ENCODE measurements around the gene PHPT1.
"Not testable (repeated sequence)": the region's sequence is repeated elsewhere in the genome, so short reads cannot be mapped to it uniquely, and the experiment has no call there.

The PHPT1 gene

DNA sequence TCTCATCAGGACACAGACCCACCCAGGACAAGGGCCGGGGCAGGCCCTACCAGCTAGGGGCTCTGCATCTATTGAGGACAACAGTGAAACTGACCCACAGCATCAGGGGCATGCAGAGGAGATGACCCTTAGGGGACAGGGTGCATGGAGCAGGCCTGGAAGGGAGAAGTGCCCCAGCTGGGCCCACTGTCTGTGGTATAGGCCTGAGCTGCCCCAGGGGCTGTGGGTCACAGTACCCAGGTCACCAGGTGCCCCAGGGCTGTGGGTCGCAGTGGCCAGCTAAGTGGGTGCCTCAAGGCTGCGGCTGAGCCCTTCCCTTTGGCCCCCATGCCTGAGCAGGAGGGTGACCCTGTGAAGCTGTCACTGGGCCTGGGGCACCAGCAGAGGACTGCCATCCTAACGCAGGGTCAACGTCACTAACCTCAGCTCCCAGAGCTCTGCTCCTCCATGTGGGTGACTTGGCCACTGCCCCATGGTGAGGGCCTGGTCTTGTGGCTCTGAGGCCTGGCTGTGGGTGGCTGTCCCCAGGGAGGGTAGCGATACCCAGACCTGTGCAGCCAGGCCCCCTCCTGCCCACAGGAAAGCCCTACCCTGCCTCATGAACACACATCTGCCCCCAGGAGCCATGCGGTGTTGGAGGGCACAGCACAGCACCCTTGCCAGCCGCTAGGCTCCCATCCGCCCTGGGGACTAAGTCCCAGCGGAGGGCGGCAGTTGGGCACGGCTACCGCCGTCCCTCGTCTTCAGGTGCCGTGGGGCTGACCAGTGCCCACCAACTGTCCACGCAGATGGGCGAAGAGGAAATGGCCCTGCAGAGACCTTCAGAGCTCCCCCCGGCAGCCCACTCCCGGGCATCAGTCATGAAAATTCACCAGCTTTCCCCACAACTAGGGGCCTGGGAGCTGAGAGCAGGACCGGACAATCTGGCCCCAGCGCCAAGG, 12.0 kb downstream of the PHPT1 start:
- DNase-seq = no peak

GRCh38 chr9:136861874-136862457, 12.8 kb downstream of the PHPT1 start:
- DNase-seq = no peak

DNA sequence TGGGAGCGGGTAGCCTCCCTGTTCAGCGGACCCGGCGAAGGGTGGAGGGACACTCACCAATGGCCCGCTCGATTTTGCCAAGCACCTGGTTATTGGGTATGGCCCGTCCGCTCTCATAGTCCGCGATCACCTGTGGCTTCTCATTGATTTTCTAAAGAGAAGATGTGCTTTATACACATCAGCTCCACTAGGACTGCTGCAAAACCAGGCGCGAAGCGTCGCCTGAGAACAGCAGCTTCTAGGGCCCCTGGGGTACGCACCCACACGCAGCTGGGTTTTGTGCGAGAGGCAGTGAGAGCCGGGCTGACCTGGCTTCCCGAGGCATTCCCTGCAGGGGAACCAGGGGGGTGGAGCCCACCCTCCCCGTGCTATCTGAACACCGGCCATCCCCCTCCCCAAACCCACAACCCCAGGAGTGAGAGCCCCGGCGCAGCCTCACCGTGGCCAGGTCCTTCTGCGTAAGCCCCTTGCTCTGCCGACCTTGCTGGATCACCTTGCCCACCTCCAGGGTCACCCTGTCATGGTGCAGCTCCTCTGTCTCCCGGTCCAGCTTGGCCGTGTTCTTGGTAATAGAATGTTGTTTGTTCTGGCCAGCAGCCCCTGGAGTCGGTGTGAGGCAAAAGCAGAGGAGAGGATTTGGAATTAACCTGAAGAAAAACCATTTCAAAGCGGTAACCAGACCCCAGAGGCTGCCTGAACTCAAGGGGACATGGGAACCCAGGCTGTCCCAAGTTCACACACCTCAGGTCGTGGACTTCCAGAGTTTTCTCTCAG, 13.8 kb downstream of the PHPT1 start:
- no peak for DNase-seq

DNA sequence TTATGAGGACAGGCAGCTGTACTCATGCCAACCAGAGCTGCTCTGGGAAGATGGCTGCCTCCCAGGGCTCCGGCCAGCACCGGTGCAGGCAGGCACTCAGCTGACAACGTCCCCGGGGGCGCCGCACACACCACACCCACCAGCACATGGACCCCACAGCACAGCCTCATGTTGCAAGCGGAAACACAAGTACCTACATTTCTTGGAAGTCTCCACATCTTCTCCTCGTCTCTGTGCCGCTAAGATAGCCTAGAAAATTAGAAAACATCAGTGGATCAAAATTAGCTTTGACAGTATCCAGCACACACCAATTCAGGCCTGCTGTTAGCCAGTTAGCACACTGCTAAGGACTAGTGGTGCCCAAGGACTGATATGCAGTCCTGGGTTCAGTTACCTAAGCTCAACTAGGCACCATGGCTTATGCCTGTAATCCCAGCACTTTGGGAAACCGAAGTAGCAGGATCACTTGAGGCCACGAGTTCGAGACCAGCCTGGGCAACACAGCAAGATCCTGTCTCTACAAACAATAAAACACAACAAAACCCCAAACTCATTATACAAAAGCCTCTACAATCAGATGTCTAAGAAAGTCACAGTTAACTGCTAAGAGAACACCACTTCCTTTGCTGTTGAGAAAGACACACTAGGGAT, 14.5 kb downstream of the PHPT1 start:
- DNase-seq = no peak

GRCh38 chr9:136865041-136865767, 16.0 kb downstream of the PHPT1 start:
- no peak for DNase-seq

DNA sequence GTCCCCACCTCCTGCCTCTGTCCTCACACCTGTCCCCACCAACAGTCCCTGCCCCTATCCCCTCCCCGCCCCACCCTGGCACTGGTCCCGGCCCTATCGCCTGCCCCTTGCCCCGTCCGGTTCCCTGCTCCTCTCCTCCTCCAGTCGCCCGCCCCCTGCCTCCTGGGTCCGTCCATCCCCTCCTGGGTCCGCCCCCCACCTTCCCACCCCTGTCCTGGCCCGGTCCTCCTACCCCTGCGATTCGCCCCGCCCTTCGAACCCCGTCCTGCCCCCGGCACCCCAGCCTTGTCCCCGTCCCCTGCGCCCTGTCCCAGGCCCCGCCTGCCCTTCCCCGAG, 16.5 kb downstream of the PHPT1 start:
- no peak for DNase-seq

GRCh38 chr9:136866898-136867421, 17.8 kb downstream of the PHPT1 start:
- not testable (repeated sequence) for DNase-seq

DNA sequence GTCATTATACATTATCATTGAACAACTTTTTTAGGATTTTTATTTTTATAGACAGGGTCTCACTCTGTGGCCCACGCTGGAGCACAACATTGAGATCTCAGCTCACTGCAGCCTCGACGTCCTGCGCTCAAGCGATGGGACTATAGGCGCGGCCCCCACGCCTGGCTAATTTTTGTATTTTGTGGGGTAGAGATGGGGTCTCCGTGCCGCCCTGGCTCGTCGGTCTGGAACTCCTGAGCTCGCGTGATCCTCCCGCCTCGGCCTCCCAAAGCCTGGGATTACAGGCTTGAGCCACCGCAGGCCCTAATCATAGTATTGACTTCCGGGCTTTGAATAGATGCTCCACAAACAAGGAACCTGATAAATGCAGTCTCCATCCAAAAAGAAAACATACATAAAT, 18.3 kb downstream of the PHPT1 start:
- DNase-seq = no peak

DNA sequence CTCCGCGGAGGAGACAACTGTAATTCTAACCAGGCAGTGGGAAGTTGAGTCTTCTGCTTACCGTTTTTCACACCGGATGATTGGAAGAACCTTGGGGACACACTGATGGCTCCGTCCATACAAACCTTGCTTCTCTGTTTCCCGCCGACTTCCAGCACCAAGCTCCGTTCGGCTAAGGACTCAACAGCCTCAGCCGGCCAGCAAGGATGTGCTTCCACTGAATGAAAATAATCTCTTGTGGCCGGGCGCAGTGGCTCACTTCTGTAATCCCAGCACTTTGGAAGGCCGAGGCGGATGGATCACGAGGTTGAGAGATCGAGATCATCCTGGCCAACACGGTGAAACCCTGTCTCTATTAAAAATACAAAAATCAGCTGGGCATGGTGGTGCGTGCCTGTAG, 18.7 kb downstream of the PHPT1 start:
- no peak for DNase-seq

DNA sequence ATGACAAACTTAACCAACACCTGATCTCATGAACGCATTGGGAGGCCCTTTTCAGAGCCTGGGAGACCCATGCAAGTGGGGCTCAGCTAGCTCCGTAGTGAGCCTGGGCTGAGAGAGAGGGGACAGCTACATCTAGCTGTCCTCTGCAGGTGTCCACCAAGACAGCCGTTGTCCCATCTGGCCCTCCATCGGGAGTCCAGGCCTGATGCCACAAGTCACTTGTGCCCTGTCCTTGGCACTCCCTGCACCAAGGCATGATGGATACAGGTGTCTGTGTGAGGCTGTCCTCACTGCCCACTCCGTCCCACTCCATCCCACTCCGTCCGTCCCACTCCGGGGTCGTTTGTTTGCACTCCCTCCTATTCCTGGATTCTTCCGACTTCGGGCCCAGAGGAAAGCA, 19.4 kb downstream of the PHPT1 start:
- peak in 1 of 14 donors; percentile 81 for DNase-seq

DNA sequence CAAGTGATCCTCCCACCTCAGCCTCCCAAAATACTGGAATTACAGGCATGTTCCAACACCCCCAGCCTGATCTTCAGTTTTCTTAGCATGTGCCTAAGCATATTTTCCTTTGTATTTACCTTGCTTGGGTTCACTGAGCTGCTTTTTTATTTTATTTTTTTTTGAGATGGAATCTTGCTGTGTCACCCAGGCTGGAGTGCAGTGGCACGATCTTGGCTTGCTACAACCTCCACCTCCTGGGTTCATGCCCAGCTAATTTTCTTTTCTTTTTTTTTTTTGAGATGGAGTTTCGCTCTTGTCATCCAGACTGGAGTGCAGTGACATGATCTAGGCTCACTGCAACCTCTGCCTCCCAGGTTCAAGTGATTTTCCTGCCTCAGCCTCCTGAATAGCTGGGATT, 20.4 kb downstream of the PHPT1 start:
- not testable (repeated sequence) for DNase-seq

GRCh38 chr9:136875155-136875554, 25.9 kb downstream of the PHPT1 start:
- DNase-seq = no peak

- DNase-seq = peak in 1 of 14 donors; percentile 72
Observed at GRCh38 chr9:136876476-136876875, 27.3 kb downstream of the PHPT1 start.

- no peak for DNase-seq
Observed at GRCh38 chr9:136880651-136881050, 31.4 kb downstream of the PHPT1 start.

- peak in 3 of 14 donors; percentile 18 to 31 (median 23) for DNase-seq
Observed at GRCh38 chr9:136881691-136882108, 32.5 kb downstream of the PHPT1 start.

- peak in 2 of 14 donors; percentile 2 to 54 for DNase-seq
Observed at GRCh38 chr9:136882109-136882946, 33.1 kb downstream of the PHPT1 start.

- not testable (repeated sequence) for DNase-seq
Observed at GRCh38 chr9:136882947-136883283, 33.7 kb downstream of the PHPT1 start.

DNA sequence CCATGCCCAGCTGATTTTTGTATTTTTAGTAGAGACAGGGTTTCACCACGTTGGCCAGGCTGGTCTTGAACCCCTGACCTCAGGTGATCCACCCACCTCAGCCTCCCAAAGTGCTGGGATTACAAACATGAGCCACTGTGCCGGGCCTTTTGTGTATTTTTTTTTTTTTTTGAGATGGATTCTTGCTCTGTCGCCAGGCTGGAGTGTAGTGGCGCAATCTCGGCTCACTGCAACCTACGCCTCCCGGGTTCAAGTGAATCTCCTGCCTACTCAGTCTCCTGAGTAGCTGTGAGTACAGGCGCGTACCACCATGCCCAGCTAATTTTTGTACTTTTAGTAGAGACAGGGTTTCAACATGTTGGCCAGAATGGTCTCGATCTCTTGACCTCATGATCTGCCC, 34.5 kb downstream of the PHPT1 start:
- DNase-seq = not testable (repeated sequence)

DNA sequence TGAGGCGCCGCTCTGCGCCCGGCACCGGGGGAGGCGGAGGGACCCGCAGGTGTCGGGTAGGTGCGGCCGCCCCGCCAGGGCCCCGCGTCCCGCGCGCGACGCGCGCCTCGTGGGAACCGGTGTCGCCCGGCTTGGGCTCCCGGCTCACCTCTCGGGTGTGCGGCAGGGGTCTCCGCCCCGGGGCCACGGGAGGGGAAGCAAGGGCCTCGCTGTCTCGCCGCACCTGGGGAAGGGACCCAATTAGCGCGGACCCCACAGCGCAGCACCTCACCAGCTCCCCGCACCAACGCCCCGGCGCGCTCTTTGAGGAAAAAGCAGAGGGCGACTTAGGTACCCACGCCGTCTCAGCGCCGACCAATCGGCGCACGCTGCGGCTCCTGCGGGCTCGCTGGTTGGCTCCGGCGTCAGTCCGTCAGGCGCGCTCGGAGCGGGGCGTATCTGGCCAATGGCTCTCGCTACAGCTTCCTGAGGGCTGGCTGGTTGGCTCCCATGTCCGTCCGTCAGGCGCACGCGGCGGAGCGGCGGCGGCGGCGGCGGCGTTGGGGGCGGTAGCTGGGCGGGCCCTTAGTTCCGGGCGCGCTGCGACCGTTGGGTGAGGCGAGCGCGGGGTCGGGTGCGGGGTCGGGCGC, 36.9 kb downstream of the PHPT1 start, which contains the start of gene TRAF2:
Gene TRAF2, plus strand, starts transcription at position 567 of the 629 bp plus-strand sequence. CDS start 12,225 bp downstream, outside the sequence.
- DNase-seq = peak; percentile 49 to 97 (median 94)
